Measurements from ENCODE around the gene MTMR12. TPM values are rescaled to one million over a fixed set of nuclear protein-coding genes. Genes with fewer than 3 reads are reported as not detected.

The MTMR12 gene
- total and polyA plus RNA-seq, 2 donors (not counting 1 experiment from before 2014, with no cell fraction given), result 9.6 to 29.2 TPM

DNA sequence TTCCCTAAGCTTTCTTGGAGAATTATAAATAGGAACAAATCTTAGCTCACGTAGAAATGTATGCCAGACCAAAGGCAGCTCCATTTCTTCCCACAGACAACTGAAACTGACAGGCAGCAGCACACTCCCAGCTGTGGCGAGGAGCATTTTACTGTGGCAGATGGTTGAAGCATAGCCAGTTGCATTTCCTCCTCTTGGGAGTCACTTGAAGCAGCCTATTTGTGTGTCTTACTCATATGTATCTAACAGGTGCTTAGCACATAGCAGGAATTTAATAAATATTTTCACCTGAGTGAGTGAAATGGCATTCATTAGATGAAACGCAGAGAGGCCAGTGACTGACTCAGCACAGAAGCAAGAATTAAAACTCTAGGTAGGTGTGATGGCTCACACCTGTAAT is 12.3 kb upstream of the MTMR12 start:
- Histone ChIP-seq H3K79me2 (ENCODE audit: control insufficient read depth, insufficient read depth, low read length) (no peaks in the 10 kb centered on the region), H2AFZ (ENCODE audit: insufficient read depth, low read depth, low read length, poor library complexity, severe bottlenecking) (no peak overlapping the region), H3K4me2 (replicated peaks; ENCODE audit: low read depth, low read length, poor library complexity, severe bottlenecking) (no peak overlapping the region), H3K9ac (ENCODE audit: low read length) (no peak overlapping the region), H3K27ac (ENCODE audit: low read length in 2 of 2) (no peak overlapping the region), H3K9me3 (ENCODE audit: control extremely low read depth in 1 of 3, control insufficient read depth in 2 of 3, insufficient read depth in 1 of 3, low read length in 2 of 3) (peaks cover 0 to 42% (median 20%) of the 10 kb centered on the region in 3 donors), H4K20me1 (ENCODE audit: control insufficient read depth, insufficient read depth, low read length, poor library complexity, severe bottlenecking) (no peaks in the 10 kb centered on the region), H3K4me1 (ENCODE audit: control insufficient read depth in 2 of 2, insufficient read depth in 2 of 2, low read length in 2 of 2) (no peaks in the 10 kb centered on the region), H3K36me3 (replicated peaks in 1 of 2; ENCODE audit: control extremely low read depth in 1 of 2, control insufficient read depth in 1 of 2, extremely low read depth in 1 of 2, insufficient read depth in 2 of 2, low read length in 1 of 2) (no peaks in the 10 kb centered on the region), H3K27me3 (replicated peaks in 1 of 4; ENCODE audit: control extremely low read depth in 1 of 4, control insufficient read depth in 3 of 4, insufficient read depth in 4 of 4, low read length in 3 of 4) (no peaks in the 10 kb centered on the region), H3K4me3 (ENCODE audit: control extremely low read depth in 1 of 5, extremely low read depth in 1 of 5, insufficient read depth in 1 of 5, low read depth in 2 of 5, low read length in 4 of 5) (no peak overlapping the region)
- H3K27me3 Mint-ChIP-seq, result no peaks in the 10 kb centered on the region
- CTCF ChIA-PET, result interaction anchor here (1.2 kb wide), 1 partner anchor 92 kb away, joined by 5 read pairs; no protein-coding TSS in a partner anchor
- TF ChIP-seq, protein P1, sequence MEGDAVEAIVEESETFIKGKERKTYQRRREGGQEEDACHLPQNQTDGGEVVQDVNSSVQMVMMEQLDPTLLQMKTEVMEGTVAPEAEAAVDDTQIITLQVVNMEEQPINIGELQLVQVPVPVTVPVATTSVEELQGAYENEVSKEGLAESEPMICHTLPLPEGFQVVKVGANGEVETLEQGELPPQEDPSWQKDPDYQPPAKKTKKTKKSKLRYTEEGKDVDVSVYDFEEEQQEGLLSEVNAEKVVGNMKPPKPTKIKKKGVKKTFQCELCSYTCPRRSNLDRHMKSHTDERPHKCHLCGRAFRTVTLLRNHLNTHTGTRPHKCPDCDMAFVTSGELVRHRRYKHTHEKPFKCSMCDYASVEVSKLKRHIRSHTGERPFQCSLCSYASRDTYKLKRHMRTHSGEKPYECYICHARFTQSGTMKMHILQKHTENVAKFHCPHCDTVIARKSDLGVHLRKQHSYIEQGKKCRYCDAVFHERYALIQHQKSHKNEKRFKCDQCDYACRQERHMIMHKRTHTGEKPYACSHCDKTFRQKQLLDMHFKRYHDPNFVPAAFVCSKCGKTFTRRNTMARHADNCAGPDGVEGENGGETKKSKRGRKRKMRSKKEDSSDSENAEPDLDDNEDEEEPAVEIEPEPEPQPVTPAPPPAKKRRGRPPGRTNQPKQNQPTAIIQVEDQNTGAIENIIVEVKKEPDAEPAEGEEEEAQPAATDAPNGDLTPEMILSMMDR (IDR thresholded peaks at IDR 0.05), result no peak
- TF ChIP-seq EZH2 (IDR thresholded peaks at IDR 0.05; ENCODE audit: borderline replicate concordance, insufficient read depth, low read depth, low read length, poor library complexity, severe bottlenecking), result no peak
- H3K27ac Mint-ChIP-seq, result no peak overlapping the region
- peaks cover 2% of the 10 kb centered on the region for H3K4me1 Mint-ChIP-seq
- intact Hi-C loops (cut with micrococcal nuclease), result no loop called here
- POLR2A ChIA-PET, result no interaction called here
- DNase-seq (no peak), ATAC-seq (ENCODE audit: low read depth) (no peak)
- WGBS (ENCODE audit: insufficient coverage), result 13% methylated on average over 1 of the region's 3 CpGs
- no peak overlapping the region for H3K4me3 Mint-ChIP-seq
- H3K9me3 Mint-ChIP-seq (ENCODE audit: insufficient read depth), result no peaks in the 10 kb centered on the region

DNA sequence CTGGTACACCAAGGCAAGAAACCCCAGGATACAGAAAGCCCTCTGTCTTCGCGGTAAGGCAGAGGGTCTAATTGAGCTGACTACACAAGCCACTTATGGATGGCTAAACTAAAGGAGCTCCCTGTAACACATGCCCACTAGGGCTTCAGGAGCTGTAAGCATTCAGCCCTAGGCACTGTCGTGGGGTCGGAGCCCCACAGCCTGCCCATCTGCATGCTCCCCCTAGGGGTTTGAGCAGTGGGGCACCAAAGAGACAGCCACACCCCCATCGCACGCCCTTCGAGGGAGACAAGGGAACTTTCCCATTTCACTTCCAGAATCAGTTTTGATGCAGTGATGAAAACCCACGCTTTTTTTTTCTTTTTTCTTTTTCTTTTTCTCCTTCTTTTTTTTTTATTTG is 11.0 kb upstream of the MTMR12 start:
- H3K27me3 ChIP-seq (replicated peaks in 1 of 4; ENCODE audit: control extremely low read depth in 1 of 4, control insufficient read depth in 3 of 4, insufficient read depth in 4 of 4, low read length in 3 of 4), result no peaks in the 10 kb centered on the region
- H3K4me2 ChIP-seq (replicated peaks; ENCODE audit: low read depth, low read length, poor library complexity, severe bottlenecking), result no peak overlapping the region
- no peaks in the 10 kb centered on the region for H4K20me1 ChIP-seq (ENCODE audit: control insufficient read depth, insufficient read depth, low read length, poor library complexity, severe bottlenecking)
- TF ChIP-seq, protein P1 (IDR thresholded peaks at IDR 0.05), result no peak
- TF ChIP-seq EZH2 (IDR thresholded peaks at IDR 0.05; ENCODE audit: borderline replicate concordance, insufficient read depth, low read depth, low read length, poor library complexity, severe bottlenecking), result no peak
- H3K79me2 ChIP-seq (ENCODE audit: control insufficient read depth, insufficient read depth, low read length), result no peaks in the 10 kb centered on the region
- POLR2A ChIA-PET, result no interaction called here
- H3K4me3 Mint-ChIP-seq, result no peak overlapping the region
- WGBS (ENCODE audit: insufficient coverage), result 75% methylated on average over 5 of the region's 8 CpGs
- H3K27me3 Mint-ChIP-seq, result no peaks in the 10 kb centered on the region
- H3K9me3 Mint-ChIP-seq (ENCODE audit: insufficient read depth), result no peaks in the 10 kb centered on the region
- no peak overlapping the region for H2AFZ ChIP-seq (ENCODE audit: insufficient read depth, low read depth, low read length, poor library complexity, severe bottlenecking)
- ATAC-seq (ENCODE audit: low read depth) (no peak), DNase-seq (no peak)
- H3K27ac Mint-ChIP-seq, result no peak overlapping the region
- no peak overlapping the region for H3K9ac ChIP-seq (ENCODE audit: low read length)
- CTCF ChIA-PET, result no interaction called here
- H3K36me3 ChIP-seq (replicated peaks in 1 of 2; ENCODE audit: control extremely low read depth in 1 of 2, control insufficient read depth in 1 of 2, extremely low read depth in 1 of 2, insufficient read depth in 2 of 2, low read length in 1 of 2), result no peaks in the 10 kb centered on the region
- no peak overlapping the region for H3K27ac ChIP-seq (ENCODE audit: low read length in 2 of 2)
- H3K4me1 Mint-ChIP-seq, result no peaks in the 10 kb centered on the region
- H3K4me3 ChIP-seq (ENCODE audit: control extremely low read depth in 1 of 5, extremely low read depth in 1 of 5, insufficient read depth in 1 of 5, low read depth in 2 of 5, low read length in 4 of 5), result no peak overlapping the region
- peaks cover 0 to 48% (median 20%) of the 10 kb centered on the region in 3 donors for H3K9me3 ChIP-seq (ENCODE audit: control extremely low read depth in 1 of 3, control insufficient read depth in 2 of 3, insufficient read depth in 1 of 3, low read length in 2 of 3)
- intact Hi-C loops (cut with micrococcal nuclease), result no loop called here
- H3K4me1 ChIP-seq (ENCODE audit: control insufficient read depth in 2 of 2, insufficient read depth in 2 of 2, low read length in 2 of 2), result no peaks in the 10 kb centered on the region
